Naive thymus-derived CD4-positive, alpha-beta T cell (primary cell): ENCODE data around the gene EPN3. TPM values are rescaled to one million over a fixed set of nuclear protein-coding genes. Genes with fewer than 3 reads are reported as not detected.

Source experiments
- ATAC-seq: fragments of 150-1000 bp; cut with Tn5 transposase; 2 replicates; pipeline ENCODE4 v1.10.0; 2021; ENCODE audit warnings: mild to moderate bottlenecking, moderate library complexity
- CTCF ChIA-PET: fragments of 350-600 bp; sonication (Branson Sonifier 250); formaldehyde crosslinking; loops from one replicate; lab custom pipeline; 2021; ENCODE audit warnings: antibody characterized with exemption; lab: Charles Lee
- POLR2A ChIA-PET: fragments of 350-600 bp; sonication (Branson Sonifier 250); formaldehyde crosslinking; loops from one replicate; lab custom pipeline; 2021; ENCODE audit warnings: antibody characterized with exemption, inconsistent platforms; lab: Charles Lee
- DNase-seq, 9 donors: peaks; one replicate each; pipeline versions ENCODE4 v3.0.0 to v3.0.0-alpha.2; 2020 to 2022; ENCODE audit warnings: mixed read lengths in 1 of 9
- H3K27ac ChIP-seq: one replicate; pipeline ENCODE4 v1.7.0; 2013; ENCODE audit warnings: mild to moderate bottlenecking, low read depth, low read length, moderate library complexity
- H3K27me3 ChIP-seq, 2 donors: one replicate each; pipeline ENCODE4 v1.7.0; 2013; ENCODE audit warnings: low read length in 2 of 2, mild to moderate bottlenecking in 2 of 2, moderate library complexity in 2 of 2; ENCODE audit not compliant: control insufficient read depth in 2 of 2, insufficient read depth in 2 of 2
- H3K36me3 ChIP-seq, 3 experiments: 1 replicate in 2 of 3; 2 replicates in 1 of 3; pipeline ENCODE4 v1.7.0; 2013; ENCODE audit warnings: low read length in 3 of 3, mild to moderate bottlenecking in 3 of 3, moderate library complexity in 1 of 3; ENCODE audit not compliant: insufficient read depth in 3 of 3, control insufficient read depth in 2 of 3
- H3K4me1 ChIP-seq, 2 donors: one replicate each; pipeline ENCODE4 v1.7.0; 2013; ENCODE audit warnings: low read length in 2 of 2, mild to moderate bottlenecking in 2 of 2, moderate library complexity in 1 of 2; ENCODE audit not compliant: control insufficient read depth in 2 of 2, insufficient read depth in 2 of 2
- H3K4me3 ChIP-seq: 2 replicates; pipeline ENCODE4 v1.7.0; 2013; ENCODE audit warnings: mild to moderate bottlenecking, low read length
- H3K9me3 ChIP-seq, 3 experiments: 1 replicate in 2 of 3; 2 replicates in 1 of 3; pipeline ENCODE4 v1.7.0; 2013; ENCODE audit warnings: low read length in 3 of 3; ENCODE audit not compliant: control insufficient read depth in 2 of 3
- H3K27ac Mint-ChIP-seq, 9 donors: one replicate each; pipeline ENCODE4 v1.8.0; 2020 to 2022; ENCODE audit warnings: mixed read lengths in 9 of 9, mild to moderate bottlenecking in 8 of 9, moderate library complexity in 5 of 9, inconsistent platforms in 2 of 9
- H3K27me3 Mint-ChIP-seq, 5 donors: one replicate each; pipeline ENCODE4 v1.8.0; 2021 to 2022; ENCODE audit warnings: mixed read lengths in 5 of 5, mild to moderate bottlenecking in 1 of 5
- H3K36me3 Mint-ChIP-seq, 5 donors: one replicate each; pipeline ENCODE4 v1.8.0; 2020 to 2022; ENCODE audit warnings: mixed read lengths in 5 of 5, mild to moderate bottlenecking in 3 of 5, inconsistent platforms in 1 of 5
- H3K4me1 Mint-ChIP-seq, 7 donors: one replicate each; pipeline ENCODE4 v1.8.0; 2020 to 2022; ENCODE audit warnings: mixed read lengths in 7 of 7, mild to moderate bottlenecking in 3 of 7, inconsistent platforms in 1 of 7
- H3K4me3 Mint-ChIP-seq, 10 donors: one replicate each; pipeline ENCODE4 v1.8.0; 2020 to 2022; ENCODE audit warnings: mild to moderate bottlenecking in 10 of 10, mixed read lengths in 10 of 10, moderate library complexity in 6 of 10, inconsistent platforms in 2 of 10
- H3K9me3 Mint-ChIP-seq, 11 donors: one replicate each; pipeline ENCODE4 v1.8.0; 2020 to 2022; ENCODE audit warnings: mixed read lengths in 11 of 11, mild to moderate bottlenecking in 4 of 11, inconsistent platforms in 1 of 11, moderate library complexity in 1 of 11
- intact Hi-C, 2 donors: fragments of 100-400 bp; cut with micrococcal nuclease; formaldehyde crosslinking; loops; one replicate each; pipeline ENCODE4 v1.15.1; 2023
- polyA plus RNA-seq, 2 donors: library from polyadenylated mRNA; unstranded; fragments of 300-500 nt; fragmentation: Illumina TruSeq; gene quantifications; one replicate each; pipeline ENCODE4 v1.2.3, GENCODE V29; 2021
- total RNA-seq, 6 experiments: library from RNA in 5 of 6; stranded (reverse) in 5 of 6; gene quantifications; 1 replicate in 5 of 6; 2 replicates in 1 of 6; pipeline ENCODE4 v1.2.3 and lab custom pipeline; 2021 to 2026

Gene EPN3
- total and polyA plus RNA-seq, 7 experiments from 2014 or later, result not detected

DNA sequence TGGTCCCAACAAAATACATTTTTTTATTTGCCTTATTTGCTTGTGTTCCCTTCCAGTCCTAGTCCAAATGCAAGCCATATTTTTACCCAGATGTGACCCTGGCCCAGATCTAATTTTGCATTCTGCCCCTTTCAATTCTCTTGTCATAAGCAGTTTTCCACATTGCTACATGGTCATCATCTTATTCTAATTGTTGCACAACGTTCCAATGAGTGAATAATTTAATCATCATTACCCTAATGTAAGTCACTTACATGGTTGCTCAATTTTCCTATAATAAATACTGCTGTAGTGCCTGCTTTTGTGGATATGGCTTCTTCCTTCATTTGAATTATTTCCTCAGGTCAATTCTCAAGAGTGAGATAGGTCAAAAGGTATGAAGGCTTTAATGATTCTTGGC lies 41.0 kb upstream of the EPN3 start:
- ChIA-PET CTCF (interaction anchor here (0.6 kb wide), 1 partner anchor 14 kb away, joined by 4 read pairs; no protein-coding TSS in a partner anchor), POLR2A (no interaction called here)
- H3K9me3 Mint-ChIP-seq, result no peaks in the 10 kb centered on the region

DNA sequence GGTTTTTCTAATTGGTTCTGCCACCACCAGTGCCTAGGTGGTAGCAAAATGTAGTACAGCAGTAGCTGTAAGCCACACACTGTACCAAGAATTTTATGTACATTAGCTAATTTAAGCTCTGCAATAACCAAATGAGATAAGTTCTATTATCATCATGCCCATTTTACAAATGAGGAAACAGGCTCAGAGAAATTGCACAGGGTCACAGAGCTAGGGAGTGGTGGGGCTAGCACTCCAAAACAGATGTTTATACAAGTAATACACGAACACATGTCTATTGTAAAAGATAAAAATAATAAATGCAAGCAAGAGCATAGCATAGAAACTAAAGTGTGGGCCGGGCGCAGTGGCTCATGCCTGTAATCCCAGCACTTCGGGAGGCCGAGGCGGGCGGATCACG lies 40.3 kb upstream of the EPN3 start:
- ChIA-PET POLR2A (no interaction called here), CTCF (interaction anchor here (0.6 kb wide), 1 partner anchor 14 kb away, joined by 4 read pairs; no protein-coding TSS in a partner anchor)
- Mint-ChIP-seq H3K4me3 (no peak overlapping the region), H3K4me1 (peaks cover 0 to 2% (median 0%) of the 10 kb centered on the region in 7 donors), H3K9me3 (no peaks in the 10 kb centered on the region), H3K36me3 (peaks cover 0 to 5% (median 0%) of the 10 kb centered on the region in 5 donors), H3K27ac (no peak overlapping the region), H3K27me3 (peaks cover 0 to 5% (median 0%) of the 10 kb centered on the region in 5 donors)
- ATAC-seq (no peak), DNase-seq (no peak)
- intact Hi-C loops, result no loop called here
- H3K4me3 ChIP-seq, result no peak overlapping the region
- no peak overlapping the region for H3K27ac ChIP-seq
- H3K27me3 ChIP-seq, result no peaks in the 10 kb centered on the region
- H3K9me3 ChIP-seq, result no peaks in the 10 kb centered on the region
- H3K4me1 ChIP-seq, result no peaks in the 10 kb centered on the region
- H3K36me3 ChIP-seq, result no peaks in the 10 kb centered on the region

More for the DNA sequence above, 41.0 kb upstream of the EPN3 start:
- Mint-ChIP-seq H3K27me3 (peaks cover 0 to 5% (median 0%) of the 10 kb centered on the region in 5 donors), H3K36me3 (peaks cover 0 to 5% (median 0%) of the 10 kb centered on the region in 5 donors), H3K27ac (no peak overlapping the region), H3K4me3 (no peak overlapping the region), H3K4me1 (peaks cover 0 to 2% (median 0%) of the 10 kb centered on the region in 7 donors)
- no peak overlapping the region for H3K4me3 ChIP-seq
- no peaks in the 10 kb centered on the region for H3K9me3 ChIP-seq
- no peak for ATAC-seq
- DNase-seq, result no peak
- H3K36me3 ChIP-seq, result no peaks in the 10 kb centered on the region
- H3K27me3 ChIP-seq, result no peaks in the 10 kb centered on the region
- no peaks in the 10 kb centered on the region for H3K4me1 ChIP-seq
- no peak overlapping the region for H3K27ac ChIP-seq
- intact Hi-C loops, result no loop called here

DNA sequence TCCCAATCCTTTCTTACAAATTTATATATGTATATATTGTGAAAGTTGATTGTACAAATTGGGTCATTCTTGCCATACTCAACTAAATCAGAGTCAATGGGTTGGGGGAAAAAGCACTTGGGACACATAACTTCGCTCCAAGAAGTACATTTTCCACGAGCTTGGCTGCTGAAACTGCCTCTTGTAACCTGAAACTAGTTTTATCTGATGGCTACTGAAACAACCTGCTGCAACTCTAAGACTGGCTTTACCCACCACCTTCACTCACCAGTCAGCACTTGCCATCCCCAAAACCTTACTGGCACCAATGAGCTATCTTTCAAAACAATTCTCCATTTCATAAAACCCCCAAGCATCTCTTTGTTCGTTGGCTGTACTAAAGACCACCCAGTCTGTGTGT lies 38.8 kb upstream of the EPN3 start:
- no peaks in the 10 kb centered on the region for H3K36me3 ChIP-seq

DNA sequence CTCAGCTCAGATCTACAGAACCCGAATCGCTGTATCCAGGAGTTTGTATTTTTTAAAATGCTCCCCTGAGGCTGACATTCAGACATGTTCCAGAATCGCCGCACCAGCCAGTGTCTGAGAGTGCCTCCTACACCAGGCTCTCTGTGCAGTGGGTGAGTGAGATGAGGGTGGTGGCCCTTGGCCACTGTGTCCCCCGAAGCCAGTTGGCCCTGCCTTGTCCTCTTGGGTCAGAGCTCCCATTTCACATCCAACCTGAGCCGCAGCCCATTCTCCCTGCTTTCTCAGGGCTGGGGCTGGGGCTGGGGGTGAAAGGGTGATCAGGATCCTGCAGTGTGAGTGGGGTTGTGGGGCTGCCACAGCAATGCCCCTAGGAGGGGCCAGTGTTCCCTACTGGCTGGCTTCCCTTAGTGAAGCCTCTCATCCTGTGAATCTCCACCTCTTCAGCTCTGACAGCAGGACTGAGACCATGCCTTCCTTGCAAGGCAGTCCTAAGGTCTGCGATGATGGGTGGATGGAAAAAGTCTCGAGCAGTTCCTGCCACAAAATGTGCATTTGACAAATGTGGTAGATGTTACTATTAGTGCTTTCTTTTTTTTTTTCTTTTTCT lies 37.2 kb upstream of the EPN3 start:
- POLR2A ChIA-PET, result no interaction called here
- no peaks in the 10 kb centered on the region for H3K9me3 Mint-ChIP-seq
- H3K4me3 Mint-ChIP-seq, result no peak overlapping the region
- Histone ChIP-seq H3K4me3 (no peak overlapping the region), H3K27ac (no peak overlapping the region), H3K4me1 (no peaks in the 10 kb centered on the region), H3K36me3 (no peaks in the 10 kb centered on the region), H3K27me3 (no peaks in the 10 kb centered on the region), H3K9me3 (no peaks in the 10 kb centered on the region)
- intact Hi-C loops, result no loop called here
- no peak overlapping the region for H3K27ac Mint-ChIP-seq
- ATAC-seq (no peak), DNase-seq (no peak)
- peaks cover 0 to 2% (median 0%) of the 10 kb centered on the region in 7 donors for H3K4me1 Mint-ChIP-seq
- peaks cover 0 to 7% (median 0%) of the 10 kb centered on the region in 5 donors for H3K27me3 Mint-ChIP-seq
- CTCF ChIA-PET, result interaction anchor here (0.6 kb wide), 1 partner anchor 19 kb away, joined by 3 read pairs; no protein-coding TSS in a partner anchor
- no peaks in the 10 kb centered on the region for H3K36me3 Mint-ChIP-seq

More for the DNA sequence above, 38.8 kb upstream of the EPN3 start:
- Histone ChIP-seq H3K4me3 (no peak overlapping the region), H3K4me1 (no peaks in the 10 kb centered on the region), H3K27me3 (no peaks in the 10 kb centered on the region), H3K9me3 (no peaks in the 10 kb centered on the region), H3K27ac (no peak overlapping the region)
- CTCF ChIA-PET, result interaction anchor here (0.7 to 1.2 kb wide), 2 partner anchors 14 to 48 kb away, joined by 3 read pairs; no protein-coding TSS in a partner anchor
- Mint-ChIP-seq H3K27ac (no peak overlapping the region), H3K4me1 (peaks cover 0 to 2% (median 0%) of the 10 kb centered on the region in 7 donors), H3K36me3 (peaks cover 0 to 1% (median 0%) of the 10 kb centered on the region in 5 donors), H3K4me3 (no peak overlapping the region), H3K27me3 (peaks cover 0 to 7% (median 0%) of the 10 kb centered on the region in 5 donors), H3K9me3 (no peaks in the 10 kb centered on the region)
- POLR2A ChIA-PET, result interaction anchor here (1.1 kb wide), 1 partner anchor 11 kb away, joined by 3 read pairs; no protein-coding TSS in a partner anchor
- no peak for DNase-seq
- ATAC-seq, result no peak
- intact Hi-C loops, result no loop called here

DNA sequence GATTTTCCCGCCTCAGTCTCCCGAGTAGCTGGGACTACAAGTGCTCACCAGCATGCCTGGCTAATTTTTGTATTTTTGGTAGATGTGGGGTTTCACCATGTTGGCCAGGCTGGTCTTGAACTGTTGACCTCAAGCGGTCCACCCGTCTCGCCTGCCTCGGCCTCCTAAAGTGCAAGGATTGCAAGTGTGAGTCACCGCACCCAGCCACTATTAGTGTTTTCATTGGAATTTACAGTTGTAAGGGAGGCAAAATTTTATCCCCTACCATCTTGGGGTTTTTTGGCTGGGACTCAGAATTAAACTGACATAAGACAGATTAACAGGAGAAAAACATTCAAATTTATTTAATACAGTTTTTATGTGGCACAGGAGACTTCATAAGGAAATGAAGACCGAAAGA lies 36.6 kb upstream of the EPN3 start:
- H3K4me1 Mint-ChIP-seq, result peaks cover 0 to 2% (median 0%) of the 10 kb centered on the region in 7 donors
- H3K4me3 ChIP-seq, result no peak overlapping the region
- CTCF ChIA-PET, result no interaction called here
- no peaks in the 10 kb centered on the region for H3K27me3 ChIP-seq
- intact Hi-C loops, result no loop called here
- POLR2A ChIA-PET, result no interaction called here
- H3K36me3 ChIP-seq, result no peaks in the 10 kb centered on the region
- ATAC-seq (no peak), DNase-seq (no peak)
- H3K9me3 Mint-ChIP-seq, result no peaks in the 10 kb centered on the region
- no peaks in the 10 kb centered on the region for H3K9me3 ChIP-seq
- H3K4me3 Mint-ChIP-seq, result no peak overlapping the region
- H3K27ac ChIP-seq, result no peak overlapping the region
- H3K4me1 ChIP-seq, result no peaks in the 10 kb centered on the region
- H3K27me3 Mint-ChIP-seq, result peaks cover 0 to 7% (median 0%) of the 10 kb centered on the region in 5 donors
- no peaks in the 10 kb centered on the region for H3K36me3 Mint-ChIP-seq
- H3K27ac Mint-ChIP-seq, result no peak overlapping the region

DNA sequence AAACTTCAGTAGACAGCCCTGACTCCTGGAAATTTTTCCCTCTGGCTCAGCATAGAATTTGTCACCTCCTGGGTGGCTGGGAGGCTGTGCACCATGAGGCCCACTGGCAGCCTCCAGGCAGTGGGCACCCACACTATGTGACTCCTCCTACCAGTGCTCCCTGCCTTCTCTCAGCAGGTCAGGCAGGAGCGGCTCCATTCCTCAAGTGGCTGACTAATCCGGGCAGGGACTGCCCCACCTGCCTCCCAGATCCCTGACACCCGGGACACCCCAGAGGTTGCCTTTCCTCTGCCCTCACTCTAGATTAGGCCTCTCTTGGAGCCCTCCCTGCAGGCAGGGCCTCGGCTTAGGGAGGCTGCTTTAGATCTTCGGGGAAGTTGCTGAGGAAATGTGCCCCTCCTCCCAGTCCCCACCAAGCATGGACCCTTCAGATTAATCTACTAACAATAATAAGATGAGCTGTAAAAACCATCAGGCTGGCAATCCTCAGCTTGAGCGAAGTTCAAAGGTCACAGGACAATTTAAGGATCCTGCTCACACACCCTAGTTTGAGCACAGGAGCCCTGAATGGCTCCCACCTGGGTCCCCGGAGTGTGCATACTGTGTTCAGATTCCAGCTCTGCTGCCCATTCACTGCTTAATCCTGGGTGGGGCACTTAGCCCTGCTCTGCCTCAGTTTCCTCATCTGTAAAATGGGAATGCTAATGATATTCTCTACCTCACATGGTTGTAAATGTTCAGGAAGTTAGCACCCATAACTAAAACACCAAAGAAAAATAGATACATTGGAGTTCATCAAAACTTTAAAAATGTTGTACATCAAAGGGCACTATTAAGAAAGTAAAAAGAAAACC lies 34.3 kb upstream of the EPN3 start:
- H3K9me3 Mint-ChIP-seq, result no peaks in the 10 kb centered on the region
- peaks cover 0 to 6% (median 0%) of the 10 kb centered on the region in 7 donors for H3K4me1 Mint-ChIP-seq
- Histone ChIP-seq H3K4me1 (no peaks in the 10 kb centered on the region), H3K27me3 (no peaks in the 10 kb centered on the region), H3K4me3 (no peak overlapping the region), H3K9me3 (no peaks in the 10 kb centered on the region), H3K27ac (no peak overlapping the region), H3K36me3 (no peaks in the 10 kb centered on the region)
- intact Hi-C loops, result no loop called here
- H3K4me3 Mint-ChIP-seq, result no peak overlapping the region
- no peaks in the 10 kb centered on the region for H3K36me3 Mint-ChIP-seq
- CTCF ChIA-PET, result interaction anchor here (0.8 kb wide), 1 partner anchor 19 kb away, joined by 3 read pairs; no protein-coding TSS in a partner anchor
- peak overlapping the region in 1 of 9 donors; percentile 25 for H3K27ac Mint-ChIP-seq
- H3K27me3 Mint-ChIP-seq, result peaks cover 0 to 7% (median 0%) of the 10 kb centered on the region in 5 donors
- POLR2A ChIA-PET, result no interaction called here
- DNase-seq (no peak), ATAC-seq (no peak)
